ENCODE data around the gene TMEM250. TPM values are rescaled to one million over a fixed set of nuclear protein-coding genes. Genes with fewer than 3 reads are reported as not detected.

Gene TMEM250
- total and polyA plus RNA-seq, 8 donors, result 10.7 to 42.1 (median 16.4) TPM

- TF ChIP-seq CTCF (IDR thresholded peaks at IDR 0.05), result no peak
- Histone ChIP-seq H3K27me3 (peaks cover 4 to 78% of the 10 kb centered on the region in 2 donors), H3K9me3 (no peaks in the 10 kb centered on the region), H3K4me3 (no peak overlapping the region), H3K4me1 (no peaks in the 10 kb centered on the region), H3K27ac (no peak overlapping the region), H3K36me3 (no peaks in the 10 kb centered on the region)
- intact Hi-C loops (cut with DNase I), result no loop called here
- ATAC-seq (no peak), DNase-seq (peak in 1 of 4 donors; percentile 63)
These were observed 27.7 kb upstream of the TMEM250 start for GRCh38 chr9:136146126-136147037.

- TF ChIP-seq CTCF (IDR thresholded peaks at IDR 0.05), result no peak
- ATAC-seq (no peak), DNase-seq (peak in 1 of 4 donors; percentile 58)
- peaks cover 4 to 78% of the 10 kb centered on the region in 2 donors for H3K27me3 ChIP-seq
- intact Hi-C loops (cut with DNase I), result no loop called here
- H3K36me3 ChIP-seq, result no peaks in the 10 kb centered on the region
- no peaks in the 10 kb centered on the region for H3K4me1 ChIP-seq
- no peaks in the 10 kb centered on the region for H3K9me3 ChIP-seq
- no peak overlapping the region for H3K4me3 ChIP-seq
- H3K27ac ChIP-seq, result no peak overlapping the region
These were observed 26.9 kb upstream of the TMEM250 start for GRCh38 chr9:136145580-136145979.

GRCh38 chr9:136144450-136144849, 25.8 kb upstream of the TMEM250 start:
- Histone ChIP-seq H3K4me3 (no peak overlapping the region), H3K36me3 (no peaks in the 10 kb centered on the region), H3K4me1 (no peaks in the 10 kb centered on the region), H3K9me3 (no peaks in the 10 kb centered on the region), H3K27ac (no peak overlapping the region), H3K27me3 (peaks cover 4 to 76% of the 10 kb centered on the region in 2 donors)
- ATAC-seq (no peak), DNase-seq (peak in 1 of 4 donors; percentile 45)
- no peak for TF ChIP-seq CTCF (IDR thresholded peaks at IDR 0.05)
- intact Hi-C loops (cut with DNase I), result no loop called here

GRCh38 chr9:136143215-136144001, 24.7 kb upstream of the TMEM250 start:
- Histone ChIP-seq H3K36me3 (no peaks in the 10 kb centered on the region), H3K27ac (no peak overlapping the region), H3K4me3 (no peak overlapping the region), H3K9me3 (no peaks in the 10 kb centered on the region), H3K4me1 (no peaks in the 10 kb centered on the region), H3K27me3 (peaks cover 4 to 74% of the 10 kb centered on the region in 2 donors)
- ATAC-seq (peak; percentile 13), DNase-seq (peak in 2 of 4 donors; percentile 34 to 61)
- TF ChIP-seq CTCF (IDR thresholded peaks at IDR 0.05), result peak in 1 of 2 donors; percentile 18
- intact Hi-C loops (cut with DNase I), result no loop called here

- Histone ChIP-seq H3K27ac (no peak overlapping the region), H3K4me1 (no peaks in the 10 kb centered on the region), H3K9me3 (no peaks in the 10 kb centered on the region), H3K27me3 (peaks cover 4 to 74% of the 10 kb centered on the region in 2 donors), H3K4me3 (no peak overlapping the region), H3K36me3 (no peaks in the 10 kb centered on the region)
- ATAC-seq (no peak), DNase-seq (no peak)
- no peak for TF ChIP-seq CTCF (IDR thresholded peaks at IDR 0.05)
- intact Hi-C loops (cut with DNase I), result no loop called here
These were observed 24.2 kb upstream of the TMEM250 start for GRCh38 chr9:136142859-136143214.

All from left lung (tissue), 10 donors.